Naive thymus-derived CD4-positive, alpha-beta T cell (primary cell): ENCODE data around the gene PFKP. TPM values are rescaled to one million over a fixed set of nuclear protein-coding genes. Genes with fewer than 3 reads are reported as not detected.
A peak's percentile ranks its signal among the peaks of the same experiment; 100 is the strongest.
"Not testable (repeated sequence)": the region's sequence is repeated elsewhere in the genome, so short reads cannot be mapped to it uniquely, and the experiment has no call there.

ENCODE experiments used
- ATAC-seq: fragments of 150-1000 bp; cut with Tn5 transposase; 2 replicates; pipeline ENCODE4 v1.10.0; 2021; ENCODE audit warnings: mild to moderate bottlenecking, moderate library complexity
- CTCF ChIA-PET: fragments of 350-600 bp; sonication (Branson Sonifier 250); formaldehyde crosslinking; loops from one replicate; lab custom pipeline; 2021; ENCODE audit warnings: antibody characterized with exemption; lab: Charles Lee
- POLR2A ChIA-PET: fragments of 350-600 bp; sonication (Branson Sonifier 250); formaldehyde crosslinking; loops from one replicate; lab custom pipeline; 2021; ENCODE audit warnings: antibody characterized with exemption, inconsistent platforms; lab: Charles Lee
- DNase-seq, 9 donors: peaks; one replicate each; pipeline versions ENCODE4 v3.0.0 to v3.0.0-alpha.2; 2020 to 2022; ENCODE audit warnings: mixed read lengths in 1 of 9
- H3K27ac ChIP-seq: one replicate; pipeline ENCODE4 v1.7.0; 2013; ENCODE audit warnings: mild to moderate bottlenecking, low read depth, low read length, moderate library complexity
- H3K27me3 ChIP-seq, 2 donors: one replicate each; pipeline ENCODE4 v1.7.0; 2013; ENCODE audit warnings: low read length in 2 of 2, mild to moderate bottlenecking in 2 of 2, moderate library complexity in 2 of 2; ENCODE audit not compliant: control insufficient read depth in 2 of 2, insufficient read depth in 2 of 2
- H3K36me3 ChIP-seq, 3 experiments: 1 replicate in 2 of 3; 2 replicates in 1 of 3; pipeline ENCODE4 v1.7.0; 2013; ENCODE audit warnings: low read length in 3 of 3, mild to moderate bottlenecking in 3 of 3, moderate library complexity in 1 of 3; ENCODE audit not compliant: insufficient read depth in 3 of 3, control insufficient read depth in 2 of 3
- H3K4me1 ChIP-seq, 2 donors: one replicate each; pipeline ENCODE4 v1.7.0; 2013; ENCODE audit warnings: low read length in 2 of 2, mild to moderate bottlenecking in 2 of 2, moderate library complexity in 1 of 2; ENCODE audit not compliant: control insufficient read depth in 2 of 2, insufficient read depth in 2 of 2
- H3K4me3 ChIP-seq: 2 replicates; pipeline ENCODE4 v1.7.0; 2013; ENCODE audit warnings: mild to moderate bottlenecking, low read length
- H3K9me3 ChIP-seq, 3 experiments: 1 replicate in 2 of 3; 2 replicates in 1 of 3; pipeline ENCODE4 v1.7.0; 2013; ENCODE audit warnings: low read length in 3 of 3; ENCODE audit not compliant: control insufficient read depth in 2 of 3
- H3K27ac Mint-ChIP-seq, 9 donors: one replicate each; pipeline ENCODE4 v1.8.0; 2020 to 2022; ENCODE audit warnings: mixed read lengths in 9 of 9, mild to moderate bottlenecking in 8 of 9, moderate library complexity in 5 of 9, inconsistent platforms in 2 of 9
- H3K27me3 Mint-ChIP-seq, 5 donors: one replicate each; pipeline ENCODE4 v1.8.0; 2021 to 2022; ENCODE audit warnings: mixed read lengths in 5 of 5, mild to moderate bottlenecking in 1 of 5
- H3K36me3 Mint-ChIP-seq, 5 donors: one replicate each; pipeline ENCODE4 v1.8.0; 2020 to 2022; ENCODE audit warnings: mixed read lengths in 5 of 5, mild to moderate bottlenecking in 3 of 5, inconsistent platforms in 1 of 5
- H3K4me1 Mint-ChIP-seq, 7 donors: one replicate each; pipeline ENCODE4 v1.8.0; 2020 to 2022; ENCODE audit warnings: mixed read lengths in 7 of 7, mild to moderate bottlenecking in 3 of 7, inconsistent platforms in 1 of 7
- H3K4me3 Mint-ChIP-seq, 10 donors: one replicate each; pipeline ENCODE4 v1.8.0; 2020 to 2022; ENCODE audit warnings: mild to moderate bottlenecking in 10 of 10, mixed read lengths in 10 of 10, moderate library complexity in 6 of 10, inconsistent platforms in 2 of 10
- H3K9me3 Mint-ChIP-seq, 11 donors: one replicate each; pipeline ENCODE4 v1.8.0; 2020 to 2022; ENCODE audit warnings: mixed read lengths in 11 of 11, mild to moderate bottlenecking in 4 of 11, inconsistent platforms in 1 of 11, moderate library complexity in 1 of 11
- intact Hi-C, 2 donors: fragments of 100-400 bp; cut with micrococcal nuclease; formaldehyde crosslinking; loops; one replicate each; pipeline ENCODE4 v1.15.1; 2023
- polyA plus RNA-seq, 2 donors: library from polyadenylated mRNA; unstranded; fragments of 300-500 nt; fragmentation: Illumina TruSeq; gene quantifications; one replicate each; pipeline ENCODE4 v1.2.3, GENCODE V29; 2021
- total RNA-seq, 6 experiments: library from RNA in 5 of 6; stranded (reverse) in 5 of 6; gene quantifications; 1 replicate in 5 of 6; 2 replicates in 1 of 6; pipeline ENCODE4 v1.2.3 and lab custom pipeline; 2021 to 2026

Gene PFKP
- total and polyA plus RNA-seq, 7 experiments from 2014 or later: 23.8 to 219 (median 44.9) TPM

- H3K4me3 Mint-ChIP-seq: no peak overlapping the region
- intact Hi-C loops: no loop called here
- DNase-seq: no peak
- Histone ChIP-seq H3K27me3 (no peaks in the 10 kb centered on the region), H3K36me3 (peaks cover 22 to 71% (median 38%) of the 10 kb centered on the region in 3 experiments), H3K27ac (no peak overlapping the region), H3K9me3 (no peaks in the 10 kb centered on the region), H3K4me1 (peaks cover 5 to 6% of the 10 kb centered on the region in 2 donors), H3K4me3 (no peak overlapping the region)
- peaks cover 9 to 28% (median 21%) of the 10 kb centered on the region in 7 donors for H3K4me1 Mint-ChIP-seq
- H3K27me3 Mint-ChIP-seq: no peaks in the 10 kb centered on the region
- ATAC-seq: no peak
- no peaks in the 10 kb centered on the region for H3K9me3 Mint-ChIP-seq
- POLR2A ChIA-PET: interaction anchor here (1.1 kb wide), 1 partner anchor 10 kb away, joined by 3 read pairs; no protein-coding TSS in a partner anchor
- peaks cover 23 to 55% (median 27%) of the 10 kb centered on the region in 5 donors for H3K36me3 Mint-ChIP-seq
- no peak overlapping the region for H3K27ac Mint-ChIP-seq
- CTCF ChIA-PET: interaction anchor here (0.6 kb wide), 1 partner anchor 1069 kb away, joined by 5 read pairs; no protein-coding TSS in a partner anchor
Measured at GRCh38 chr10:3167611-3168330, 100.4 kb downstream of the PFKP start.

- no peak overlapping the region for H3K4me3 ChIP-seq
- ATAC-seq: no peak
- no peaks in the 10 kb centered on the region for H3K9me3 ChIP-seq
- CTCF ChIA-PET: no interaction called here
- peaks cover 18 to 41% (median 22%) of the 10 kb centered on the region in 5 donors for H3K36me3 Mint-ChIP-seq
- peak overlapping the region in 1 of 9 donors; percentile 42 for H3K27ac Mint-ChIP-seq
- no peak overlapping the region for H3K4me3 Mint-ChIP-seq
- H3K4me1 ChIP-seq: peaks cover 5 to 6% of the 10 kb centered on the region in 2 donors
- H3K4me1 Mint-ChIP-seq: peaks cover 9 to 31% (median 23%) of the 10 kb centered on the region in 7 donors
- H3K9me3 Mint-ChIP-seq: peaks cover 0 to 3% (median 0%) of the 10 kb centered on the region in 11 donors
- POLR2A ChIA-PET: interaction anchor here (0.7 kb wide), 1 partner anchor 17 kb away, joined by 4 read pairs; no protein-coding TSS in a partner anchor
- H3K27me3 Mint-ChIP-seq: peaks cover 0 to 6% (median 0%) of the 10 kb centered on the region in 5 donors
- H3K27me3 ChIP-seq: no peaks in the 10 kb centered on the region
- H3K36me3 ChIP-seq: peaks cover 22 to 58% (median 38%) of the 10 kb centered on the region in 3 experiments
- DNase-seq: no peak
- no peak overlapping the region for H3K27ac ChIP-seq
- intact Hi-C loops: no loop called here
Measured at GRCh38 chr10:3169271-3169670, 101.9 kb downstream of the PFKP start.

GRCh38 chr10:3169673-3170072, 102.3 kb downstream of the PFKP start:
- H3K4me1 Mint-ChIP-seq: peaks cover 9 to 31% (median 23%) of the 10 kb centered on the region in 7 donors
- peak overlapping the region in 1 of 9 donors; percentile 42 for H3K27ac Mint-ChIP-seq
- Histone ChIP-seq H3K4me3 (no peak overlapping the region), H3K36me3 (peaks cover 21 to 54% (median 37%) of the 10 kb centered on the region in 3 experiments), H3K27me3 (no peaks in the 10 kb centered on the region), H3K4me1 (peaks cover 5 to 6% of the 10 kb centered on the region in 2 donors), H3K9me3 (no peaks in the 10 kb centered on the region), H3K27ac (no peak overlapping the region)
- ChIA-PET CTCF (no interaction called here), POLR2A (interaction anchor here (0.7 kb wide), 1 partner anchor 17 kb away, joined by 4 read pairs; no protein-coding TSS in a partner anchor)
- DNase-seq (no peak), ATAC-seq (no peak)
- peaks cover 18 to 41% (median 21%) of the 10 kb centered on the region in 5 donors for H3K36me3 Mint-ChIP-seq
- H3K9me3 Mint-ChIP-seq: peaks cover 0 to 3% (median 0%) of the 10 kb centered on the region in 11 donors
- no peak overlapping the region for H3K4me3 Mint-ChIP-seq
- intact Hi-C loops: loop anchor here in 1 of 2 donors (5.0 to 10.0 kb wide), 2 partner anchors 705 to 1658 kb away; partner anchors contain the start of gene AKR1E2
- peaks cover 0 to 6% (median 0%) of the 10 kb centered on the region in 5 donors for H3K27me3 Mint-ChIP-seq

GRCh38 chr10:3171488-3171887, 104.1 kb downstream of the PFKP start:
- H3K4me1 Mint-ChIP-seq: peaks cover 9 to 31% (median 23%) of the 10 kb centered on the region in 7 donors
- H3K27me3 Mint-ChIP-seq: peaks cover 0 to 24% (median 0%) of the 10 kb centered on the region in 5 donors
- peaks cover 4 to 23% (median 7%) of the 10 kb centered on the region in 5 donors for H3K36me3 Mint-ChIP-seq
- peak overlapping the region; percentile 37 to 92 (median 86) for H3K4me3 Mint-ChIP-seq
- intact Hi-C loops: loop anchor here in 1 of 2 donors (5.0 to 10.0 kb wide), 2 partner anchors 703 to 1656 kb away; partner anchors contain the start of gene AKR1E2
- peak overlapping the region; percentile 82 for H3K27ac ChIP-seq
- DNase-seq, CTCF ChIA-PET, H3K4me1 ChIP-seq, POLR2A ChIA-PET, H3K9me3 Mint-ChIP-seq, ATAC-seq, H3K9me3 ChIP-seq, H3K27me3 ChIP-seq: not testable (repeated sequence)
- H3K36me3 ChIP-seq: peaks cover 6 to 36% (median 20%) of the 10 kb centered on the region in 3 experiments
- H3K27ac Mint-ChIP-seq: peak overlapping the region in 8 of 9 donors; percentile 64 to 90 (median 84)
- H3K4me3 ChIP-seq: peak overlapping the region; percentile 77

GRCh38 chr10:3172081-3172445, 104.7 kb downstream of the PFKP start:
- Histone ChIP-seq H3K4me3 (peak overlapping the region; percentile 77), H3K27me3 (no peaks in the 10 kb centered on the region), H3K36me3 (peaks cover under 1 to 30% (median 15%) of the 10 kb centered on the region in 3 experiments), H3K4me1 (peaks cover 5 to 6% of the 10 kb centered on the region in 2 donors), H3K27ac (peak overlapping the region; percentile 82), H3K9me3 (no peaks in the 10 kb centered on the region)
- ATAC-seq (no peak), DNase-seq (no peak)
- Mint-ChIP-seq H3K4me1 (peaks cover 9 to 31% (median 23%) of the 10 kb centered on the region in 7 donors), H3K27me3 (peaks cover 0 to 29% (median 0%) of the 10 kb centered on the region in 5 donors), H3K36me3 (peaks cover 4 to 17% (median 5%) of the 10 kb centered on the region in 5 donors), H3K4me3 (peak overlapping the region; percentile 73 to 93 (median 88)), H3K9me3 (peaks cover 0 to 3% (median 0%) of the 10 kb centered on the region in 11 donors), H3K27ac (peak overlapping the region; percentile 64 to 90 (median 84))
- ChIA-PET POLR2A (interaction anchor here (0.9 to 1.2 kb wide), 4 partner anchors 9 to 613 kb away, joined by 3 to 4 read pairs (median 4); partner anchors contain the start of gene KLF6), CTCF (no interaction called here)
- intact Hi-C loops: loop anchor here (1.0 to 10.0 kb wide), 7 partner anchors 14 to 1655 kb away; partner anchors contain the start of gene AKR1E2 (in 1 of the 2)

GRCh38 chr10:3172446-3173170, 105.3 kb downstream of the PFKP start, which contains the start of gene PITRM1:
PITRM1 (minus strand) TSS chr10:3172782; CDS start chr10:3172772, 10 bp downstream.
- intact Hi-C loops: loop anchor here (1.0 to 10.0 kb wide), 7 partner anchors 14 to 1655 kb away; partner anchors contain the start of gene AKR1E2 (in 1 of the 2)
- Mint-ChIP-seq H3K27ac (peak within 1 kb of the TSS; percentile 64 to 93 (median 88)), H3K27me3 (peaks cover 0 to 33% (median 0%) of the 10 kb centered on the region in 5 donors), H3K36me3 (peaks cover 4 to 14% (median 5%) of the 10 kb centered on the region in 5 donors), H3K4me1 (peaks cover 9 to 31% (median 23%) of the 10 kb centered on the region in 7 donors), H3K9me3 (peaks cover 0 to 3% (median 0%) of the 10 kb centered on the region in 11 donors), H3K4me3 (peak within 1 kb of the TSS; percentile 73 to 95 (median 88))
- DNase-seq (peak; percentile 98 to 99 (median 99)), ATAC-seq (peak; percentile 92)
- Histone ChIP-seq H3K4me1 (peaks cover 5 to 6% of the 10 kb centered on the region in 2 donors), H3K4me3 (peak within 1 kb of the TSS; percentile 77), H3K27me3 (no peaks in the 10 kb centered on the region), H3K27ac (peak within 1 kb of the TSS; percentile 82), H3K9me3 (no peaks in the 10 kb centered on the region), H3K36me3 (peaks cover 0 to 24% (median 15%) of the 10 kb centered on the region in 3 experiments)
- CTCF ChIA-PET: no interaction called here
- POLR2A ChIA-PET: interaction anchor here (0.9 to 1.2 kb wide), 4 partner anchors 9 to 612 kb away, joined by 3 to 4 read pairs (median 4); partner anchors contain the start of gene KLF6
